ENCODE results near the gene ASTN1.

- TF ChIP-seq POLR2A (IDR thresholded peaks at IDR 0.05; ENCODE audit: low read depth, low read length) (no peak), TAF1 (IDR thresholded peaks at IDR 0.05; ENCODE audit: low read depth, low read length) (no peak), POLR2AphosphoS5 (IDR thresholded peaks at IDR 0.05; ENCODE audit: low read depth, low read length) (no peak)
Measured at GRCh38 chr1:177116941-177117340, 47.6 kb downstream of the ASTN1 start.

Data from GM12891 (cell line).